GM21825 (cell line): ENCODE data around the gene LGMN.
"Not testable (repeated sequence)": the region's sequence is repeated elsewhere in the genome, so short reads cannot be mapped to it uniquely, and the experiment has no call there.

Experiments used
- ATAC-seq: cut with Tn5 transposase; IDR thresholded peaks from one replicate; pipeline ENCODE4 v1.9.1; 2021; ENCODE audit warnings: mild to moderate bottlenecking, moderate library complexity; ENCODE audit not compliant: unreplicated experiment

Gene LGMN

GRCh38 chr14:92748259-92749016, at the start of gene LGMN:
Gene LGMN, minus strand, starts transcription at chr14:92748627. Its CDS starts 15,841 bp downstream, at chr14:92732786.
- peak; percentile 80 for ATAC-seq

- ATAC-seq, result no peak
Observed at GRCh38 chr14:92794961-92795360, 46.5 kb upstream of the LGMN start.

GRCh38 chr14:92794547-92794941, 46.1 kb upstream of the LGMN start:
- ATAC-seq, result no peak

- peak; percentile 95 for ATAC-seq
Observed at GRCh38 chr14:92793709-92794546, 45.5 kb upstream of the LGMN start, which contains the start of gene GOLGA5. Gene GOLGA5, plus strand, starts transcription at chr14:92794305. Its CDS starts 3,133 bp downstream, at chr14:92797438.

GRCh38 chr14:92792885-92793284, 44.5 kb upstream of the LGMN start:
- ATAC-seq, result no peak

- no peak for ATAC-seq
Observed at GRCh38 chr14:92789457-92790089, 41.1 kb upstream of the LGMN start.

GRCh38 chr14:92787554-92787953, 39.1 kb upstream of the LGMN start:
- no peak for ATAC-seq

GRCh38 chr14:92786427-92786756, 38.0 kb upstream of the LGMN start:
- ATAC-seq, result no peak

- no peak for ATAC-seq
Observed at GRCh38 chr14:92785667-92786426, 37.4 kb upstream of the LGMN start.

GRCh38 chr14:92783813-92784431, 35.5 kb upstream of the LGMN start:
- ATAC-seq, result peak; percentile 48

- ATAC-seq, result no peak
Observed at GRCh38 chr14:92781350-92781749, 32.9 kb upstream of the LGMN start.

- no peak for ATAC-seq
Observed at GRCh38 chr14:92780444-92781232, 32.2 kb upstream of the LGMN start.

GRCh38 chr14:92778868-92779565, 30.6 kb upstream of the LGMN start:
- ATAC-seq, result not testable (repeated sequence)

GRCh38 chr14:92775292-92775691, 26.9 kb upstream of the LGMN start:
- ATAC-seq, result peak; percentile 88

GRCh38 chr14:92774572-92774971, 26.1 kb upstream of the LGMN start:
- ATAC-seq, result no peak

- no peak for ATAC-seq
Observed at GRCh38 chr14:92770484-92770883, 22.1 kb upstream of the LGMN start.

GRCh38 chr14:92768795-92769194, 20.4 kb upstream of the LGMN start:
- ATAC-seq, result no peak

GRCh38 chr14:92768236-92768635, 19.8 kb upstream of the LGMN start:
- peak; percentile 83 for ATAC-seq
